Prostate gland (tissue), 2 donors: Measurements from ENCODE around the gene SIGLEC11. TPM values are rescaled to one million over a fixed set of nuclear protein-coding genes. Genes with fewer than 3 reads are reported as not detected.

Experiments used
- DNase-seq: peaks from one replicate; pipeline ENCODE4 v3.0.0-alpha.2; 2019; ENCODE audit warnings: low spot score
- H3K27ac ChIP-seq, 2 donors: fragments of 200-600 bp; sonication (generic); 2 replicates each; pipeline ENCODE4 v1.5.1; 2017 to 2019
- H3K27me3 ChIP-seq: fragments of 200-600 bp; sonication (generic); replicated peaks from 2 replicates; pipeline ENCODE4 v1.5.1; 2019; ENCODE audit not compliant: insufficient read depth
- H3K36me3 ChIP-seq, 2 donors: fragments of 200-600 bp; sonication (generic); 1 replicate in 1 of 2; 2 replicates in 1 of 2; pipeline versions ENCODE4 v1.5.1 to v1.8.1; 2017 to 2019
- H3K4me1 ChIP-seq: fragments of 200-600 bp; sonication (generic); replicated peaks from 2 replicates; pipeline ENCODE4 v1.5.1; 2019
- H3K4me3 ChIP-seq, 2 donors: fragments of 200-600 bp; sonication (generic); 2 replicates each; pipeline ENCODE4 v1.5.1; 2017 to 2019
- H3K9me3 ChIP-seq: fragments of 200-600 bp; sonication (generic); 2 replicates; pipeline ENCODE4 v1.5.1; 2017
- POLR2A ChIP-seq: fragments of 450-650 bp; IDR thresholded peaks from one replicate; pipeline ENCODE4 v1.6.1; 2016; ENCODE audit warnings: antibody characterized with exemption, mild to moderate bottlenecking
- POLR2AphosphoS5 ChIP-seq: sonication (generic); formaldehyde crosslinking; IDR thresholded peaks from one replicate; pipeline ENCODE4 v1.6.1; 2017; ENCODE audit warnings: antibody characterized with exemption
- WGBS: methylation state at CpG from one replicate; pipeline ENCODE4 v1.1.5; 2018; 5-methylcytosine and 5-hydroxymethylcytosine counted together
- intact Hi-C: fragments of 100-400 bp; cut with DNase I; formaldehyde crosslinking; loops from one replicate; pipeline ENCODE4 v1.14.2; 2022
- total RNA-seq, 2 donors: library from RNA; depleted of rRNA; stranded (reverse); fragments of >200 nt; gene quantifications; one replicate each; pipeline ENCODE4 v1.1.0, GENCODE V29; 2016
- TF ChIP-seq, protein P1 (sequence below), 4 experiments: fragments of 200-600 bp in 2 of 4; fragments of 450-650 bp in 2 of 4; sonication (generic) in 2 of 4; IDR thresholded peaks; 1 replicate in 3 of 4; 2 replicates in 1 of 4; pipeline ENCODE4 v1.5.1; 2016 to 2019; ENCODE audit warnings: antibody characterized with exemption in 4 of 4, mild to moderate bottlenecking in 2 of 4, moderate library complexity in 2 of 4

Gene SIGLEC11
- total RNA-seq, 2 donors from 2014 or later: 0.68 to 1.0 TPM

DNA sequence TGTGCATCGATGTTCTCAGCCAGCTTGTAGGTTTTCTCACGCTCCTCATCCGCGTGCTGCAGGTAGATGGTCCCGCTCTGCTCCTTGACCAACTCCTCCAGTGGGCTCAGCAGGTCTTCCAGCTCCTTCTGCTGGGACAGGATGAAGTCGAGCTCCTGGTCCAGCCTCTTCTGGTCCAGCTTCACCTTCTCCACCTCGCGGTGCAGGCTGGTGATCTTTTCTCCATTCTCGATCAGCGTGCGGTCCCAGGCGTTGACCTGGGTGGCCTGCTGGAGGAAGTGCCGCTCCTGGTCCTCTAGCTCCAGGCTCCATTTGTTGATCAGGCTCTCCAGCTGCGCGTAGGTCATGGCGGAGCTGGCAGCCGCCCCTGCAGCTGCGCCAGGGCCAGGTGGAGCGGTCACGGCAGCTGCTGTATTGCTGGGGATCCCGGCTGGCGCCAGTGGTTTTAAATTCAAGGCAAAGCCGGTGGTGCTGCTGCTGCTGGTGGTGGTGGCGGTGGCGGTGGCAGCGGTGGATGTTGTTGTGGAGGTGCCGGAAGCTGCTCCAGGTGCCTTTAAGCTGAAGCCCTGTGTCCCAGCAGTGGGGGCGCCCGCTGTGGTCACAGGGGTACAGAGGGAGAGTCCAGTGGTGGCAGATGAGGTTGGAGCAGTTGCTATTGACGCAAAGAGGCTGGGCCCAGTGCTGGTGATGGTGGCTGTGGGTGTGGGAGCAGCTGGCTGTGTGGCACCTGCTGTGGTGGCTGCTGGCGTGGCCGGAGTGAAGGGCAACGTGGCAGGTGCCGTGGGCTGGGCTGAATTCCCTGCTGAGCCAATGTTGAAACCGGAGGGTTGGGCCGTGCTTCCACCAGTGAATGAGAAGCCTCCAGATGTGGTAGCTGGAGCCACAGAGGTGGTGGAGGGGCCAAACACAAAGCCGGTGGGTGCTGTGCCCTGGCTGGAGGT lies 52.2 kb downstream of the SIGLEC11 start:
- TF ChIP-seq POLR2A (no peak), POLR2AphosphoS5 (no peak)
- TF ChIP-seq, protein P1, sequence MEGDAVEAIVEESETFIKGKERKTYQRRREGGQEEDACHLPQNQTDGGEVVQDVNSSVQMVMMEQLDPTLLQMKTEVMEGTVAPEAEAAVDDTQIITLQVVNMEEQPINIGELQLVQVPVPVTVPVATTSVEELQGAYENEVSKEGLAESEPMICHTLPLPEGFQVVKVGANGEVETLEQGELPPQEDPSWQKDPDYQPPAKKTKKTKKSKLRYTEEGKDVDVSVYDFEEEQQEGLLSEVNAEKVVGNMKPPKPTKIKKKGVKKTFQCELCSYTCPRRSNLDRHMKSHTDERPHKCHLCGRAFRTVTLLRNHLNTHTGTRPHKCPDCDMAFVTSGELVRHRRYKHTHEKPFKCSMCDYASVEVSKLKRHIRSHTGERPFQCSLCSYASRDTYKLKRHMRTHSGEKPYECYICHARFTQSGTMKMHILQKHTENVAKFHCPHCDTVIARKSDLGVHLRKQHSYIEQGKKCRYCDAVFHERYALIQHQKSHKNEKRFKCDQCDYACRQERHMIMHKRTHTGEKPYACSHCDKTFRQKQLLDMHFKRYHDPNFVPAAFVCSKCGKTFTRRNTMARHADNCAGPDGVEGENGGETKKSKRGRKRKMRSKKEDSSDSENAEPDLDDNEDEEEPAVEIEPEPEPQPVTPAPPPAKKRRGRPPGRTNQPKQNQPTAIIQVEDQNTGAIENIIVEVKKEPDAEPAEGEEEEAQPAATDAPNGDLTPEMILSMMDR (IDR thresholded peaks at IDR 0.05): no peak
- Histone ChIP-seq H3K4me3 (no peak overlapping the region), H3K9me3 (no peaks in the 10 kb centered on the region), H3K4me1 (no peaks in the 10 kb centered on the region), H3K27ac (no peak overlapping the region), H3K36me3 (no peaks in the 10 kb centered on the region), H3K27me3 (no peaks in the 10 kb centered on the region)
- intact Hi-C loops: no loop called here
- DNase-seq: no peak
- 97% methylated on average over 37 of the region's 37 CpGs for WGBS

DNA sequence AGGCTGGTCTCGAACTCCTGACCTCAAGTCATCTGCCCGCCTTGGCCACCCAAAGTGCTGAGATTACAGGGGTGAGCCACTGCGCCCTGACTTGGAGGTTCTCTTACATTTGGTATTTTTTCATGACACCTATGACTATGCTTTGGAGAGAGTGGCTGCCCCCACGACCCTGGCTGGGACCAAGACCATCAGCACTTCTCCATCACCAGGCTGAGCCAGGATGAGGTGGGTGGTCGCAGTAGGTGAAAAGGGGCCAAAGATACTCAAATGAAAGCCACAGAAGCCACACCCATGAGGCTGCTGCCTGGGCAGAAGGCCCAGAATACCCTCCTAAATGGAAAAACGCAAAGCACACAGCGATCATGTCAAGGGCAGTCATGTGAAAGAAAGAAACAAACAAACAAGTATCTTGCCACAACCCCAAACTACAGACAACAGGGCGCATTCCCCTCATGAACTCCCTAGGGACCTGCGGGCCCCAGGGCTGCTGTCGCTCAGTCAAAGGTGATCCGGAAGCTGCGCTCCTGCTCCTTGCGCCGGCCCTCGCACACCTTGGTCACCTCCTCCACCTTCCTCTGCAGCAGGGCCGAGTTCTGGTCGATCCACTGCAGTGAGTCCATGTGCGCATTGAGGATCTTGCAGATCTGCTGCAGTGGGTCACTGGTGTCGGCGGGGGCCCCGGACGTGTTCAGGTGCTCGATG lies 53.1 kb downstream of the SIGLEC11 start:
- intact Hi-C loops: no loop called here
- WGBS: 93% methylated on average over 23 of the region's 23 CpGs

DNA sequence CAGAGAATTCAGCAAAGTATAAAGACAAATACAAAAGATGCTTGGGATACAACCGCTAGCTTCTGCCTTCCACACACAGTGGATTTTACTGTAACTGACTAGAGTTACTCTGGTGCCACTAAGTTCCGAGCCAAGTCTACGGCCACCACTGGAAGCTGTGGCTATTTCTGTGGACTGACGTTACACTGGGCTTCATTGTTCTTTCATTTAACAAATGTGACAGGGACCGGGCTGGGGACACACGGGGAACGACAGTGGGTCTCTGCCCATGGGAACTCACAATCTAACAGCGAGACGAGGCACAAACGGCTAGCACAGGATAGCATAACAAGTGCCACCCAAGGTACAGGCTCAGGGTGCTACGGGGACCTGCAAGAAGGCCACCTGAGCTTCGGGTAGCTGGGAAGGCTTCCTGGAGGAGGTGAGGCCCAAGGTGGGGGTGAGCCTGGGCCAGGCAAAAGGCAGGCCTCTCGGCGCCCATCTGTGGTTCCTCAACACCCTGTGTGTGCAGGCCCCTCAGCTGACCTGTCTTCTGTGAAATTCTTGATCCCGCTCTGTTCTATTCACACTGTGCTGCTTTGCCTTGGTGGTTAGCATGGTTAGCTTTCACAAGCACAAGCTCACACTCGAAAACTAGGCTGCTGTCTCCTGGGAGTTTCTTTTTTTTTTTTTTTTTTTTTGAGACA lies 54.0 kb downstream of the SIGLEC11 start:
- H3K4me1 ChIP-seq: no peaks in the 10 kb centered on the region
- TF ChIP-seq, protein P1 (IDR thresholded peaks at IDR 0.05): no peak
- TF ChIP-seq POLR2A (no peak), POLR2AphosphoS5 (no peak)
- no peaks in the 10 kb centered on the region for H3K9me3 ChIP-seq
- H3K36me3 ChIP-seq: no peaks in the 10 kb centered on the region
- H3K27ac ChIP-seq: no peak overlapping the region
- H3K27me3 ChIP-seq: no peaks in the 10 kb centered on the region
- H3K4me3 ChIP-seq: no peak overlapping the region
- WGBS: 88% methylated on average over 16 of the region's 16 CpGs
- intact Hi-C loops: no loop called here
- DNase-seq: no peak

More for the DNA sequence above, 53.1 kb downstream of the SIGLEC11 start:
- H3K27ac ChIP-seq: no peak overlapping the region
- no peaks in the 10 kb centered on the region for H3K27me3 ChIP-seq
- TF ChIP-seq POLR2AphosphoS5 (no peak), POLR2A (no peak)
- TF ChIP-seq, protein P1 (IDR thresholded peaks at IDR 0.05): no peak
- DNase-seq: no peak
- no peaks in the 10 kb centered on the region for H3K4me1 ChIP-seq
- H3K36me3 ChIP-seq: no peaks in the 10 kb centered on the region
- no peaks in the 10 kb centered on the region for H3K9me3 ChIP-seq
- H3K4me3 ChIP-seq: no peak overlapping the region

DNA sequence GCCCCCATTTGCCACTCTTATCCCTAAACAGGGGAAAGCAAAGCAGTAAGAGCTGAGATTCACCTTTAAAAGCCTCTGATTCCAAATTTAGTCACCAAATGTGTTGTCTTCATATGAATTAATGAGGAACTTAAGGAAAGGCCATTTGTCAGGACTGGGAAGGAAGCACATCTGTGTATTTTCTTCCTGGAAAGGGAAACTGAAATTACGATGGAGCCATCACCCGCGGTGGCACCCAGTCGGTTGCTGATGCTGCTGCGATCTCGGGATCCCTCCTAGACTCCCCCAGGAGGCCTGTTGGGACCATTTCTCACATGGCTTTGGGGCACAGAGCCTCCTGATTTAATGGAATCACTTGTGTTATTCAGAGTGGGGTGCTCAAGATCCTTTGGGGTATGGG lies 56.8 kb downstream of the SIGLEC11 start:
- Histone ChIP-seq H3K4me3 (no peak overlapping the region), H3K36me3 (no peaks in the 10 kb centered on the region), H3K27me3 (no peaks in the 10 kb centered on the region), H3K27ac (no peak overlapping the region), H3K9me3 (no peaks in the 10 kb centered on the region), H3K4me1 (no peaks in the 10 kb centered on the region)
- intact Hi-C loops: no loop called here
- no peak for TF ChIP-seq POLR2A
- no peak for TF ChIP-seq POLR2AphosphoS5
- TF ChIP-seq, protein P1 (IDR thresholded peaks at IDR 0.05): no peak
- no peak for DNase-seq
- WGBS: 70% methylated on average over 6 of the region's 6 CpGs

Other genes starting within 250 kb of the SIGLEC11 start
- 10 to 100 TPM in 1 of 2 donors, not detected in 1; 10.6 TPM for gene TSKS, start 197.9 kb downstream of the SIGLEC11 start, total RNA-seq
- 100 to 1,000 TPM in 1 of 2 donors, 10 to 100 TPM in 1; 62.7 to 252 TPM for gene AP2A1, start 194.2 kb downstream of the SIGLEC11 start, total RNA-seq
- 10 to 100 TPM; 39.2 to 45.4 TPM for gene FUZ, start 147.9 kb downstream of the SIGLEC11 start, total RNA-seq
- gene MED25, start 142.9 kb downstream of the SIGLEC11 start, total RNA-seq: 100 to 1,000 TPM in 1 of 2 donors, 10 to 100 TPM in 1; 38.4 to 173 TPM
- gene PTOV1, start 110.0 kb downstream of the SIGLEC11 start, total RNA-seq: 100 to 1,000 TPM; 179 to 252 TPM
- gene PNKP, start 93.6 kb downstream of the SIGLEC11 start, total RNA-seq: 100 to 1,000 TPM in 1 of 2 donors, 10 to 100 TPM in 1; 64.9 to 128 TPM
- 10 to 100 TPM; 27.6 to 30.2 TPM for gene AKT1S1, start 83.8 kb downstream of the SIGLEC11 start, total RNA-seq
- gene TBC1D17, start 83.5 kb downstream of the SIGLEC11 start, total RNA-seq: 10 to 100 TPM; 33.0 to 51.4 TPM
- 1 to 10 TPM in 1 of 2 donors, under 1 TPM in 1; 0.14 to 2.5 TPM for gene IL4I1, start 64.3 kb downstream of the SIGLEC11 start, total RNA-seq
- gene ATF5, start 32.0 kb downstream of the SIGLEC11 start, total RNA-seq: 10 to 100 TPM; 14.0 to 16.4 TPM
- gene NUP62, start 31.7 kb downstream of the SIGLEC11 start, total RNA-seq: 10 to 100 TPM; 44.4 to 76.9 TPM
- gene VRK3, start 64.2 kb upstream of the SIGLEC11 start, total RNA-seq: 10 to 100 TPM; 47.8 to 76.5 TPM
- gene ZNF473, start 64.8 kb upstream of the SIGLEC11 start, total RNA-seq: 10 to 100 TPM; 16.7 to 26.0 TPM
- 1 to 10 TPM in 1 of 2 donors, not detected in 1; 1.1 TPM for gene IZUMO2, start 202.1 kb upstream of the SIGLEC11 start, total RNA-seq
- 10 to 100 TPM; 27.0 to 31.5 TPM for gene MYH14, start 242.4 kb upstream of the SIGLEC11 start, total RNA-seq